Measurements from ENCODE around the gene HDLBP. TPM values are rescaled to one million over a fixed set of nuclear protein-coding genes. Genes with fewer than 3 reads are reported as not detected.
"Not testable (repeated sequence)": the region's sequence is repeated elsewhere in the genome, so short reads cannot be mapped to it uniquely, and the experiment has no call there.

The HDLBP gene
- total and polyA plus RNA-seq, 2 donors, result 85.1 to 111 TPM

DNA sequence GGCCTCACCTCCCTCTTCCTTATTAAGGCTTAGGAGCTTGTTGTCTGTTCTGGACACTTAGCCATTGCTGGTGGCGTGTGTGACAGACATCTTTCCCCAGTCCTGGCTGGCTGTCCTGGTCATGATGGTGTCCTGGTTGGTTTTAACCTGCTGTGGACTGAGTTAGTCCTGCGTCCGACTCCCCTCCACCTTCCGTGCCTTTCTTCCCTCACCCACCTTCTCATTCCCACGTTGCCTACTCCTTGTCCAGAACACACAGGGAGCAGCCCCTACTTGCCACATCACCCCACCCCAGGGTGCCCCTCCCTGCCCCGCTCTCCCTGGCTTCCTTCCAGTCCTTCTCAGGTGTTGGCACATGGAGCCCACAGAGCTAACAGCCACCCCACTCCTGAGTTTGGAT lies 117.5 kb downstream of the HDLBP start:
- Histone ChIP-seq H3K27me3 (ENCODE audit: control insufficient read depth in 2 of 2, insufficient read depth in 1 of 2, low read length in 1 of 2) (no peaks in the 10 kb centered on the region), H3K9me3 (ENCODE audit: control insufficient read depth in 2 of 2, insufficient read depth in 1 of 2, low read length in 1 of 2) (no peaks in the 10 kb centered on the region), H3K36me3 (ENCODE audit: control insufficient read depth in 2 of 2, insufficient read depth in 2 of 2, low read length in 1 of 2) (no peaks in the 10 kb centered on the region), H3K4me1 (ENCODE audit: control insufficient read depth in 2 of 2, insufficient read depth in 2 of 2, low read length in 2 of 2) (no peaks in the 10 kb centered on the region), H3K27ac (ENCODE audit: low read depth in 1 of 2, low read length in 1 of 2) (no peak overlapping the region), H3K4me3 (ENCODE audit: low read length in 2 of 2) (no peak overlapping the region)
- WGBS, result 94% methylated on average over 6 of the region's 6 CpGs
- no peak for DNase-seq (ENCODE audit: low read depth in 6 of 9, low spot score in 9 of 9)

DNA sequence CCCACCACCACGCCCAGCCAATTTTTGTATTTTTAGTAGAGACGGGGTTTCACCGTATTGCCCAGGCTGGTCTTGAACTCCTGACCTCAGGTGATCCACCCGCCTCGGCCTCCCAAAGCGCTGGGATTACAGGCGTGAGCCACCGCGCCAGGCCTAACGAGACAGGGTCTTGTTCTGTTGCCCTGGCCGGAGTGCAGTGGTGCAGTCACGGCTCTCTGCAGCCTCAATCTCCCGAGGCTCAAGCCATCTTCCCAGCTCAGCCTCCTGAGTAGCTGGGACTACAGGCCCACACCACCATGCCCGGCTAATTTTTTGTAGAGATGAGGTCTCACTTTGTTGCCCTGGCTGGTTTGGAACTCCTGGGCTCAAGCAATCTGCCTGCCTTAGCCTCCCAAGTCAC lies 118.2 kb downstream of the HDLBP start:
- not testable (repeated sequence) for H3K27me3 ChIP-seq (ENCODE audit: control insufficient read depth in 2 of 2, insufficient read depth in 1 of 2, low read length in 1 of 2); H3K4me3 ChIP-seq (ENCODE audit: low read length in 2 of 2); H3K4me1 ChIP-seq (ENCODE audit: control insufficient read depth in 2 of 2, insufficient read depth in 2 of 2, low read length in 2 of 2); DNase-seq (ENCODE audit: low read depth in 6 of 9, low spot score in 9 of 9); H3K36me3 ChIP-seq (ENCODE audit: control insufficient read depth in 2 of 2, insufficient read depth in 2 of 2, low read length in 1 of 2); H3K9me3 ChIP-seq (ENCODE audit: control insufficient read depth in 2 of 2, insufficient read depth in 1 of 2, low read length in 1 of 2); H3K27ac ChIP-seq (ENCODE audit: low read depth in 1 of 2, low read length in 1 of 2)
- 98% methylated on average over 14 of the region's 14 CpGs for whole genome bisulfite sequencing

DNA sequence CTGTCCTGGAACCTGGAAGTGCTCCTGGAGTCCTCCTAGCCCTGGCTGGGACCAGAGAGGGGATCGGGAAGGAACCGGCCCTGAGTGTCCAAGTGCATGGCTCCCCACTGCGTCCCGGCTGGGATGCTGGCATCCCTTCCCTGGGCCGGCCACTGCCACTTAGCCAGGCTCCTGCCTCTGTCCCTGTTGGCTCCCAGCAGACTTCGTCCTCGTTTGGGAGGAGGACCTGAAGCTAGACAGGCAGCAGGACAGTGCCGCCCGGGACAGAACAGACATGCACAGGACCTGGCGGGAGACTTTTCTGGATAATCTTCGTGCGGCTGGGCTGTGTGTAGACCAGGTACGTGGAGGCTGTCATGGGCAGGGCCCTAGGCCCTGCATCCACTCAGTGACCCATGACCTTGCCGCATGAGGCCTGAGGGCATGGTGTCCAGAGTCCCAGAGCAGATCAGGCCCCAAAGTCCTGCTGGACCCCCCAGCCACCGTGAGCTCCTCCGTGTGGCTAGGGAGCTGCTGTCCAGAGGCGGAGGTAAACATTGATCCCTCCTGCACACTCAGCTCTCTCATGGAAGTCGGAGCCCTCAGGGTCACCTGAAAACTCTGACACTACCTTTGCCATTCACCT lies 119.9 kb downstream of the HDLBP start:
- Histone ChIP-seq H3K4me1 (ENCODE audit: control insufficient read depth in 2 of 2, insufficient read depth in 2 of 2, low read length in 2 of 2) (no peaks in the 10 kb centered on the region), H3K9me3 (ENCODE audit: control insufficient read depth in 2 of 2, insufficient read depth in 1 of 2, low read length in 1 of 2) (no peaks in the 10 kb centered on the region), H3K4me3 (ENCODE audit: low read length in 2 of 2) (no peak overlapping the region), H3K27me3 (ENCODE audit: control insufficient read depth in 2 of 2, insufficient read depth in 1 of 2, low read length in 1 of 2) (no peaks in the 10 kb centered on the region), H3K27ac (ENCODE audit: low read depth in 1 of 2, low read length in 1 of 2) (no peak overlapping the region), H3K36me3 (ENCODE audit: control insufficient read depth in 2 of 2, insufficient read depth in 2 of 2, low read length in 1 of 2) (no peaks in the 10 kb centered on the region)
- no peak for DNase-seq (ENCODE audit: low read depth in 6 of 9, low spot score in 9 of 9)
- 96% methylated on average over 18 of the region's 18 CpGs for WGBS

DNA sequence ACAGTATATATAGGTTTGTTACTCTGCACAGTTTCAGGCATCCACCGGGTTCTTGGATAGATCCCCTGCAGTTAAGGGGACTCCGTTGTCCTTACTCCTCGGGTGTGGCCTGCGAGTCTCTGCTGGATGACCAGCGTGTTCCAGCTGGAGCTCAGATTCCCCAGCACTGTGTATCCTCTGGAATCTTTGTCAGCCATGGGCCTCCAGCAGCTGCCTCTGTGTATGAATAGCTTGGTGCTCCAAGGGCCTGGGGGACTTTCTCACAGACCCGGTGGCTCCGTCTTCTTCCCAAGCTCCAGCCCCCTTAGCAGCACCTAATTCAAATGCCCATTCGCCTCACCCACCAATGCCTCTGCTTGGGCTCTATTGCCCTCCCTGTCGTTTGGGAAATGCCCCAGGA lies 120.7 kb downstream of the HDLBP start:
- Histone ChIP-seq H3K4me1 (ENCODE audit: control insufficient read depth in 2 of 2, insufficient read depth in 2 of 2, low read length in 2 of 2) (no peaks in the 10 kb centered on the region), H3K4me3 (ENCODE audit: low read length in 2 of 2) (no peak overlapping the region), H3K36me3 (ENCODE audit: control insufficient read depth in 2 of 2, insufficient read depth in 2 of 2, low read length in 1 of 2) (no peaks in the 10 kb centered on the region), H3K27me3 (ENCODE audit: control insufficient read depth in 2 of 2, insufficient read depth in 1 of 2, low read length in 1 of 2) (no peaks in the 10 kb centered on the region), H3K9me3 (ENCODE audit: control insufficient read depth in 2 of 2, insufficient read depth in 1 of 2, low read length in 1 of 2) (no peaks in the 10 kb centered on the region), H3K27ac (ENCODE audit: low read depth in 1 of 2, low read length in 1 of 2) (no peak overlapping the region)
- no peak for DNase-seq (ENCODE audit: low read depth in 6 of 9, low spot score in 9 of 9)
- 93% methylated on average over 9 of the region's 9 CpGs for WGBS

DNA sequence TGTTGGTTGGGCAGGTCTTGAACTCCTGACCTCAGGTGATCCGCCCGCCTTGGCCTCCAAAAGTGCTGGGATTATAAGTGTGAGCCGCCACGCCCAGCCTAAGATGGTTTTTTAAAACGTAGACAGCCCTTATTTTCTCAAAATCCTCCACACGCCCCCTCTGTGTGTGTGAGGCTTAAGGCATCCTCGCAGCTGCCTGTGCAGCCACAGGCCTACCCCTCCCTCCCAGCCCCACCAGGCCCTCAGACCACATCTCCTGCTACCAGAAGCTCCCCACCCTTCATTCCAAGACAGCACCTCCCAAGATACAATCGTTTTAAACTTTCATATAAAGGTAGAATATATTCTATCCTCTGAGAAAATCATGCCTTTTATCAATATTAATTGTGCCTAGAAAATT lies 122.2 kb downstream of the HDLBP start:
- H3K27me3 ChIP-seq (ENCODE audit: control insufficient read depth in 2 of 2, insufficient read depth in 1 of 2, low read length in 1 of 2), result no peaks in the 10 kb centered on the region
- no peaks in the 10 kb centered on the region for H3K9me3 ChIP-seq (ENCODE audit: control insufficient read depth in 2 of 2, insufficient read depth in 1 of 2, low read length in 1 of 2)
- no peak overlapping the region for H3K27ac ChIP-seq (ENCODE audit: low read depth in 1 of 2, low read length in 1 of 2)
- 93% methylated on average over 8 of the region's 8 CpGs for WGBS
- no peak overlapping the region for H3K4me3 ChIP-seq (ENCODE audit: low read length in 2 of 2)
- no peak for DNase-seq (ENCODE audit: low read depth in 6 of 9, low spot score in 9 of 9)
- no peaks in the 10 kb centered on the region for H3K36me3 ChIP-seq (ENCODE audit: control insufficient read depth in 2 of 2, insufficient read depth in 2 of 2, low read length in 1 of 2)
- no peaks in the 10 kb centered on the region for H3K4me1 ChIP-seq (ENCODE audit: control insufficient read depth in 2 of 2, insufficient read depth in 2 of 2, low read length in 2 of 2)

DNA sequence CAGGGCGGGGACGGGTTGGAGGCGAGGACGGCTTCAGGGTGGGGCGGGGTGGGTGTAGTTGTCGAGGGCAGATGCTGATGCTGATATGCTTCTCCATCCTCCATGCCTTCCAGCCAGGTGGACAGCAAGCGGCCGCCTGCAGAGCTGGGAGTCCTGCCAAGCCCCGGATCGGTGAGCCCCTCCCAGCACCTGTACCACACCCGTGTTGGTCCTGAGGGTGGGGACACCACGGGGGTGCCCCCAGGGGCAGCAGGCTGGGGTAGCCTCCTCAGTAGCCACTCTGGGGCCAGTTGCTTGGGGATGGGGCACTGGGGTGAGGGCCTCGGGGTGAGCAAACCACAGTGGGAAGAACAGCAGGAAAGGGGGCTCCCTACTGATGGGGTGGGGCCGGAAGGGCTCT lies 124.4 kb downstream of the HDLBP start:
- Histone ChIP-seq H3K4me3 (ENCODE audit: low read length in 2 of 2) (no peak overlapping the region), H3K27ac (ENCODE audit: low read depth in 1 of 2, low read length in 1 of 2) (no peak overlapping the region), H3K9me3 (ENCODE audit: control insufficient read depth in 2 of 2, insufficient read depth in 1 of 2, low read length in 1 of 2) (no peaks in the 10 kb centered on the region), H3K36me3 (ENCODE audit: control insufficient read depth in 2 of 2, insufficient read depth in 2 of 2, low read length in 1 of 2) (no peaks in the 10 kb centered on the region), H3K4me1 (ENCODE audit: control insufficient read depth in 2 of 2, insufficient read depth in 2 of 2, low read length in 2 of 2) (no peaks in the 10 kb centered on the region), H3K27me3 (ENCODE audit: control insufficient read depth in 2 of 2, insufficient read depth in 1 of 2, low read length in 1 of 2) (no peaks in the 10 kb centered on the region)
- DNase-seq (ENCODE audit: low read depth in 6 of 9, low spot score in 9 of 9), result no peak
- 89% methylated on average over 14 of the region's 14 CpGs for WGBS

DNA sequence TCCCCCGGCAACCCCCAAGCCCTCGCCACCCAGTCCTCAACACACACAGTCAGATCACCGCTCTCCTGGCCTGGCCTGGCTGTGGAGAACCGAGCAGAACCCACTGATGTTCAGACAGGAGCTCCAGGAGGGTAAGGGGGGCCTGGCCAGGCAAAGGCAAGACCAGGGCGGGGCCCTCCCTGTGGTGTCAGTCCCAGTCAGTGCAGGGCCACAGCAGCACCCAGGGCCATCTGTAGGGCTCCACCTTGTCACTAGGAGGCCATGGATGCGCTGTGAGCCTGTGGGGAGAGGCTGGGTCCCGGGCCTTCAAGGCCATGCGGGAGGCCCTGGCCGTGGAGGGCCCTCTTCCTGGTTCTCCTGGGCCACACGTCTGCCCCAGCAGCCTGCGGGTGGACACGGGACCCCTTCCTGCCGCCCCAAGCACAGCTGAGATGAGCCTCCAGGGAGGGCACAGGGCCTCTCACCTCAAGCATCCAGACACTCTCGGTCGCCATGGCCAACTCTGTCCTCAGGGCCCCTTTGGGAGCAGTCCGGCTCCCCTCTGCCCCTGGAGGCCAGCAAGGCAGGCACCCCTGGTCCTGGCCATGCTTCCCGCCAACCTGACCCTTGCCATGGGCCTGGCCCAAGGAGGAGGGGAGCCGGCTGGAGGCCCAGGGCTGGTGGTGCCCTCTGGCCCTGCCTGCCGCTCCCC lies 125.0 kb downstream of the HDLBP start:
- no peak for DNase-seq (ENCODE audit: low read depth in 6 of 9, low spot score in 9 of 9)
- no peak overlapping the region for H3K4me3 ChIP-seq (ENCODE audit: low read length in 2 of 2)
- no peaks in the 10 kb centered on the region for H3K36me3 ChIP-seq (ENCODE audit: control insufficient read depth in 2 of 2, insufficient read depth in 2 of 2, low read length in 1 of 2)
- 96% methylated on average over 19 of the region's 19 CpGs for WGBS
- no peaks in the 10 kb centered on the region for H3K27me3 ChIP-seq (ENCODE audit: control insufficient read depth in 2 of 2, insufficient read depth in 1 of 2, low read length in 1 of 2)
- no peaks in the 10 kb centered on the region for H3K4me1 ChIP-seq (ENCODE audit: control insufficient read depth in 2 of 2, insufficient read depth in 2 of 2, low read length in 2 of 2)
- H3K9me3 ChIP-seq (ENCODE audit: control insufficient read depth in 2 of 2, insufficient read depth in 1 of 2, low read length in 1 of 2), result no peaks in the 10 kb centered on the region
- H3K27ac ChIP-seq (ENCODE audit: low read depth in 1 of 2, low read length in 1 of 2), result no peak overlapping the region

DNA sequence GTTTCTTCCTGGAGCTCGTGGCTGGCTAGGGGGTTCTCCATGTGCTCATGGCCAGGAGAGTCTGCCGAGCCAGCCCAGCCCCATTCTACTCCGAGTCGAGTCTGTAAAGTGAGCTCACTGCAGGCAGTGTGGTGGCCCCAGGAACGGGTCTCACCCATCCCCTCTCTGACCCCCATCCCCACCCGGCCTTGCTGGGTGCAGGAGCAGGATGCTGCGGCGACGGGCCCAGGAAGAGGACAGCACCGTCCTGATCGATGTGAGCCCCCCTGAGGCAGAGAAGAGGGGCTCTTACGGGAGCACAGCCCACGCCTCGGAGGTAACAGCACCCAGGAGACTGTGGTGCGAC lies 125.6 kb downstream of the HDLBP start:
- no peak for DNase-seq (ENCODE audit: low read depth in 6 of 9, low spot score in 9 of 9)

DNA sequence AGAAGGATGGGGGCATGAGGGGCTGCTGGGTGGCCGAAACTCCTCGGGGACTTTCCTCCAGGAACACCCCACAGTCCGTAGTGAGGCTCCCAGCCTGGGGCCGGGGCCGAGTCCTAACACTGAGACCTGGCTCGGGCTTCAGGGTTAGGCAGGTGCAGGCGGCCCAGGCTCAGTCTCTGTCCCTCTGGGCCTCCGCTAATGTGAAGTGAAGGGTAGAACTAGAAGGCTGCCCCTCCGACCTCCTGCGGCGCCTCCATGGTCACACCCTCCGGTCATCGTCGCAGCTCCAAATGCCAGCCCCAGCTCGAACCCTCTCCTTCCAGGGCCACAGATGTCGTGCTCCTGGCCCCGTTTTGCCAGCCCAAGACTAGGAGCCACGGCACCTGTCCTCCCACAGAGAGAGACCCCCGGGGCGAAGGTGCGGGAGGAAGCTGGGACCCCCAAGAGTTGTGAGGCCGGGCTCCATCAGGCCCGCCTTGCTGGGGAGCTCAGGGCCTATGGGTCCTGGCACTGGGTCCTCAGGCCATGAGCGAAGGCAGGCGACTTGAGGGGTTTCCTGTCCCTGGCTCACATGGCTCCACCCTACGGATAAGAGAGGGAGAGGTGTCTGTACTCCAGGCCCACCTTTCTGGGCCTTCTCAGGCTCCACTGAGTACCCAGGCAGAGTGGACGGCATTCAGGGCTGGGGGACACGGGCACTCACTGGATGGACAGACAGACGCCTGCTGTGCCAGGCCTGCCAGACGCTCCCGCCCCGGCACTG lies 126.2 kb downstream of the HDLBP start:
- no peak overlapping the region for H3K27ac ChIP-seq (ENCODE audit: low read depth in 1 of 2, low read length in 1 of 2)
- DNase-seq (ENCODE audit: low read depth in 6 of 9, low spot score in 9 of 9), result no peak
- no peaks in the 10 kb centered on the region for H3K4me1 ChIP-seq (ENCODE audit: control insufficient read depth in 2 of 2, insufficient read depth in 2 of 2, low read length in 2 of 2)
- WGBS, result 95% methylated on average over 32 of the region's 32 CpGs
- H3K4me3 ChIP-seq (ENCODE audit: low read length in 2 of 2), result no peak overlapping the region
- H3K27me3 ChIP-seq (ENCODE audit: control insufficient read depth in 2 of 2, insufficient read depth in 1 of 2, low read length in 1 of 2), result no peaks in the 10 kb centered on the region
- no peaks in the 10 kb centered on the region for H3K36me3 ChIP-seq (ENCODE audit: control insufficient read depth in 2 of 2, insufficient read depth in 2 of 2, low read length in 1 of 2)
- no peaks in the 10 kb centered on the region for H3K9me3 ChIP-seq (ENCODE audit: control insufficient read depth in 2 of 2, insufficient read depth in 1 of 2, low read length in 1 of 2)

More for the DNA sequence above, 125.6 kb downstream of the HDLBP start:
- Histone ChIP-seq H3K4me3 (ENCODE audit: low read length in 2 of 2) (no peak overlapping the region), H3K4me1 (ENCODE audit: control insufficient read depth in 2 of 2, insufficient read depth in 2 of 2, low read length in 2 of 2) (no peaks in the 10 kb centered on the region), H3K27ac (ENCODE audit: low read depth in 1 of 2, low read length in 1 of 2) (no peak overlapping the region), H3K36me3 (ENCODE audit: control insufficient read depth in 2 of 2, insufficient read depth in 2 of 2, low read length in 1 of 2) (no peaks in the 10 kb centered on the region), H3K9me3 (ENCODE audit: control insufficient read depth in 2 of 2, insufficient read depth in 1 of 2, low read length in 1 of 2) (no peaks in the 10 kb centered on the region), H3K27me3 (ENCODE audit: control insufficient read depth in 2 of 2, insufficient read depth in 1 of 2, low read length in 1 of 2) (no peaks in the 10 kb centered on the region)
- 96% methylated on average over 15 of the region's 15 CpGs for WGBS

Measured in thymus (tissue), 11 donors.